Esophagus (tissue), 2 donors: ENCODE measurements around the gene DESI2. TPM values are rescaled to one million over a fixed set of nuclear protein-coding genes. Genes with fewer than 3 reads are reported as not detected.

Experiments
- H3K27ac ChIP-seq, 2 donors: one replicate each; pipeline ENCODE4 v1.5.1; 2013; ENCODE audit warnings: low read depth in 2 of 2, mild to moderate bottlenecking in 2 of 2, inconsistent platforms in 1 of 2, low read length in 1 of 2, moderate library complexity in 1 of 2
- H3K27me3 ChIP-seq, 2 donors: one replicate each; pipeline ENCODE4 v1.6.1; 2013; ENCODE audit warnings: low read length in 2 of 2, control low read depth in 1 of 2, mild to moderate bottlenecking in 1 of 2; ENCODE audit not compliant: insufficient read depth in 2 of 2, control insufficient read depth in 1 of 2
- H3K36me3 ChIP-seq, 2 donors: one replicate each; pipeline ENCODE4 v1.6.1; 2013; ENCODE audit warnings: low read length in 1 of 2; ENCODE audit not compliant: control insufficient read depth in 2 of 2, insufficient read depth in 2 of 2
- H3K4me1 ChIP-seq, 2 donors: one replicate each; pipeline ENCODE4 v1.6.1; 2013; ENCODE audit warnings: low read length in 1 of 2; ENCODE audit not compliant: control insufficient read depth in 2 of 2, insufficient read depth in 2 of 2
- H3K4me3 ChIP-seq, 2 donors: one replicate each; pipeline ENCODE4 v1.5.1; 2013; ENCODE audit warnings: low read length in 2 of 2, mild to moderate bottlenecking in 2 of 2, low read depth in 1 of 2, moderate library complexity in 1 of 2
- H3K9me3 ChIP-seq, 2 donors: one replicate each; pipeline ENCODE4 v1.6.1; 2013; ENCODE audit warnings: mild to moderate bottlenecking in 2 of 2, low read depth in 1 of 2, low read length in 1 of 2, moderate library complexity in 1 of 2; ENCODE audit not compliant: control insufficient read depth in 2 of 2, insufficient read depth in 1 of 2
- WGBS, 2 donors: extraction: QIAGEN DNeasy Blood & Tissue Kit; methylation state at CpG; one replicate each; pipeline ENCODE4 v1.1.7; 2013; 5-methylcytosine and 5-hydroxymethylcytosine counted together
- polyA plus RNA-seq, 2 donors: library from polyadenylated mRNA; stranded (reverse); fragments of 200-250 nt; gene quantifications; one replicate each; pipeline ENCODE4 v1.2.3, GENCODE V29; 2013
- donor health status: healthy with polysubstance abuse.
- donor health status: Bipolar disorder and iron deficiency.

DESI2 gene
- polyA plus RNA-seq, 2 donors = 6.6 to 9.7 TPM

- H3K27me3 ChIP-seq = no peaks in the 10 kb centered on the region
- no peak overlapping the region for H3K27ac ChIP-seq
- H3K9me3 ChIP-seq = no peaks in the 10 kb centered on the region
- H3K4me1 ChIP-seq = no peaks in the 10 kb centered on the region
- WGBS, 2 donors = 86 to 92% methylated on average over 7 of the region's 7 CpGs
- H3K4me3 ChIP-seq = no peak overlapping the region
- H3K36me3 ChIP-seq = peaks cover 0 to 2% of the 10 kb centered on the region in 2 donors
These were observed 59.7 kb downstream of the DESI2 start for GRCh38 chr1:244712669-244713068.

- Histone ChIP-seq H3K4me1 (no peaks in the 10 kb centered on the region), H3K4me3 (no peak overlapping the region), H3K9me3 (no peaks in the 10 kb centered on the region), H3K27me3 (no peaks in the 10 kb centered on the region), H3K27ac (no peak overlapping the region), H3K36me3 (peaks cover 0 to 2% of the 10 kb centered on the region in 2 donors)
- WGBS, 2 donors = 90% methylated on average over 8 of the region's 8 CpGs
These were observed 60.4 kb downstream of the DESI2 start for GRCh38 chr1:244713332-244713731.

DNA sequence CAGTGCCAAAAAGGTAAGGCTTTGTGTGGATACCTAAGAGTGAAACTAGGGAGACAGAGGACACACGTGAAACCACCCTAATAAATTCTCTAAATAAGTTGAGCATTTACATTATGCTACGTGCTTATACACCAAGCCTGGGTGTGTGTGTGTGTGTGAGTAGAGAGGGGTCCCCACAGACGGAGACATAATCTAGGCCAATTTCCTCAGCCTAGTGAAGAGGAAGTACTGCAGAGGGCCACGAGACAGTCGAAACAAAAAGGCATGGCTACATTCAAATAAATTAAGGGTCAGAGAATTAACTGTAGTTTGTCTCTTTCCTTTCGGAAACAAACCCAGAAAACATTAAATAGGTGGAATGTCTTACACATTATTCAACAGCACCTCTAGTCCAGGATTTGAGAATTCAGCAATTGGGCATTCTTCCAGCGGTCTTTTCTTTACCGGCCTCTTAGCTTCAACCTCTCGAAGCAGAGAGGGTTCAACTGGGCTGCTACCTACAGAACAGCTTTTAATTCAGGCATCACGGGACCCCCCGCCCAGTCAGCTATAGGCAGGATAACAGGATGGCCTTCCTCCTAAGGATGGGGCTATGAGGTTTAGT lies 75.0 kb downstream of the DESI2 start:
- no peaks in the 10 kb centered on the region for H3K36me3 ChIP-seq
- 93 to 95% methylated on average over 11 of the region's 11 CpGs for WGBS, 2 donors
- no peak overlapping the region for H3K4me3 ChIP-seq
- H3K9me3 ChIP-seq = peaks cover 0 to under 1% of the 10 kb centered on the region in 2 donors
- H3K4me1 ChIP-seq = peaks cover 0 to 4% of the 10 kb centered on the region in 2 donors
- no peaks in the 10 kb centered on the region for H3K27me3 ChIP-seq
- H3K27ac ChIP-seq = no peak overlapping the region

- peaks cover 0 to 4% of the 10 kb centered on the region in 2 donors for H3K4me1 ChIP-seq
- H3K27ac ChIP-seq = no peak overlapping the region
- H3K4me3 ChIP-seq = peak overlapping the region; percentile 64 to 71
- WGBS, 2 donors = 1% methylated on average over 83 to 94 of the region's 94 CpGs
- H3K27me3 ChIP-seq = no peaks in the 10 kb centered on the region
- H3K36me3 ChIP-seq = no peaks in the 10 kb centered on the region
- H3K9me3 ChIP-seq = peaks cover under 1 to 3% of the 10 kb centered on the region in 2 donors
These were observed 77.4 kb downstream of the DESI2 start for GRCh38 chr1:244730153-244730933.

DNA sequence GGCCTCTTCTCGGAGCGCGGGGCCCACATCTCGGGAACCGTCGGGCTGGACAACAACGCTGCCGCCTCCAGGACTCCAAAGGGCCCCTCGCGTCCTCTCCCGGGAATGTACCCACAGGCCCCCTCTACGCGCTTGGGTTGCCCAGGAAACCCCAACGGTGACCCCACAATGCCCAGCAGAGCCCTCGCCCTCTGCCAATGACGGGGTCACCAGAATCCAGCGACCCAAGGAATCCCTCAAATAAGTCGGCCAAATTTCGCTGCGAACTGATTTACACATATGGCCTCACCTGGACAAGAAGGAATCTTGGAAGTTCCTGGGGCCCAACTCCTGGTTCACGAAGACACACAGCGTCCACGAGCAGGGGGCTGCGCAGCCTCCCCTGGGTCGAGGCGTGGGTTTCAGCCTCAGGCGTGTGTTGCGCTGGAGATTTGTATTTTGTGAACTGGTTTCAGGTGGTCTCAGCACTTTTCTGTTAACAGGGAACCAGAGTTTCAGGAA lies 78.1 kb downstream of the DESI2 start:
- no peak overlapping the region for H3K27ac ChIP-seq
- H3K36me3 ChIP-seq = no peaks in the 10 kb centered on the region
- no peaks in the 10 kb centered on the region for H3K27me3 ChIP-seq
- peaks cover 0 to 4% of the 10 kb centered on the region in 2 donors for H3K4me1 ChIP-seq
- 56 to 69% methylated on average over 18 to 28 of the region's 28 CpGs for WGBS, 2 donors
- H3K4me3 ChIP-seq = peak overlapping the region; percentile 64 to 71
- H3K9me3 ChIP-seq = peaks cover 3 to 5% of the 10 kb centered on the region in 2 donors

DNA sequence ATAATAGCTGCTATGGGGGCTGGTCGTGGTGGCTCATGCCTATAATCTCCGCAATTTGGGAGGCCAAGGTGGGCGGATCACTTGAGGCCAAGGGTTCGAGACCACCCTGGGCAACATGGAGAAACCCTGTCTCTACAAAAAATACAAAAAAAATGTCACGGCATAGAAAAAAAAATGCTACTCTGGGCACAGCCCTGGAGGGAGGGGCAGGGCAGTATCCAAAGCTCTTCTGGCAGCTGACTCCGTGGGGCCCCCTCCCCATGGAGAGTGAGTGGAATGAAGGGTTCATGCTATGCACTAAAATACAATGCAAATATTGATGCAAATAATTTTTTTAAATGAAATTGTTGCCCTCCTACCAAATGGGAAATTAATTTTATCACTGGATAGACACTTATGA lies 78.7 kb downstream of the DESI2 start:
- no peaks in the 10 kb centered on the region for H3K36me3 ChIP-seq
- no peaks in the 10 kb centered on the region for H3K27me3 ChIP-seq
- 95 to 97% methylated on average over 6 of the region's 6 CpGs for WGBS, 2 donors
- H3K4me3 ChIP-seq = no peak overlapping the region
- peaks cover 0 to 4% of the 10 kb centered on the region in 2 donors for H3K4me1 ChIP-seq
- peaks cover 3 to 5% of the 10 kb centered on the region in 2 donors for H3K9me3 ChIP-seq
- no peak overlapping the region for H3K27ac ChIP-seq

DNA sequence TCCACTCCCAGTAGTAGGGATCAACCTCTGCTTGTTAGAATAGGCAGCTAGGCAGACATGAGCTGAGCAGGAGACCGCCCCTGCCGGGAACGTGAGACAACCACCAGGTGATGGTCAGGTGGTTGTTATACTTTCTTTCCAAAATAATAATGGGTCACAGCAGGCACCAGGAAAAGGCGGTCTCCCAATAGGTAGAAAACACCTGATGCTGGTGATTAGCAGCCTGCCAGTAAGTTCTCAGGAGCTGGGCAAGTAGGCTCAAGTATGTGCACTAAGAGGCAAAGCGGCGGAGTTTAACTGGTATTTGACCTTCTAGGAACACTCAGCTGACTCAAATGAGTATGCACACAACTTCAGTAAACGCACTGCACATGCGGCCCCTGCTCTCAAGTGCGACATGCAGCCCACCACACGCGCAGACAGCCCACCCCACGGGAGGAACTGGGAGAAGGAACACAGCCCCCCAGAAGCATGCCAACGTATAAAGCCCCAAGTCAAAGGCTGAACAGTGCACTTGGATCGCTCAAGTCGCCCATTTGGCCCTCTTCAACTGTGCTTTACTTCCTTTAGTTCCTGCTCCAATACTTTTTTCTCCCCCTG lies 80.0 kb downstream of the DESI2 start:
- no peaks in the 10 kb centered on the region for H3K27me3 ChIP-seq

DNA sequence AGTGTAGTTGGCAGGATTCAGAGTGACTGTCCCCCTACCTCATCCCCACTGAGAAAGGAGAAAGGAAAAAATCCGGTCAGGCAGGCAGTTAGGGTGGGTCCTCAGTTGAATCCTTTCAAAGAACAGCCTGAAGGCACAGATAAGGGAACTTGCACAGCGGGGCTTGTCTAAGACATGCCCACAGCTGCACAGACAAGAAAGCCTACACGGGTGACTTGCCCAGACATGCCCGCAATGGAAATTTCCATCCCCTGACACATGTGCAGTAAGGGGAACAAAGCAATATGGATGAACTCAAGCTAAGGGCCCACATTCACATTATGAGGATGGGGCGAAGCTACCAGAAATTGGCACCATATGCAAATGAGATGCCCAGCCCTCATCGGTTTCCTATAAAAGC lies 82.5 kb downstream of the DESI2 start:
- no peaks in the 10 kb centered on the region for H3K36me3 ChIP-seq
- peaks cover 0 to 4% of the 10 kb centered on the region in 2 donors for H3K4me1 ChIP-seq
- no peaks in the 10 kb centered on the region for H3K27me3 ChIP-seq
- no peak overlapping the region for H3K27ac ChIP-seq
- H3K9me3 ChIP-seq = peaks cover 3 to 5% of the 10 kb centered on the region in 2 donors
- 84 to 87% methylated on average over 6 of the region's 6 CpGs for whole genome bisulfite sequencing, 2 donors
- no peak overlapping the region for H3K4me3 ChIP-seq

More for the DNA sequence above, 80.0 kb downstream of the DESI2 start:
- no peak overlapping the region for H3K27ac ChIP-seq
- 94 to 95% methylated on average over 15 of the region's 15 CpGs for WGBS, 2 donors
- H3K4me3 ChIP-seq = no peak overlapping the region
- H3K4me1 ChIP-seq = peaks cover 0 to 4% of the 10 kb centered on the region in 2 donors
- H3K36me3 ChIP-seq = no peaks in the 10 kb centered on the region
- H3K9me3 ChIP-seq = peaks cover 3 to 5% of the 10 kb centered on the region in 2 donors

DNA sequence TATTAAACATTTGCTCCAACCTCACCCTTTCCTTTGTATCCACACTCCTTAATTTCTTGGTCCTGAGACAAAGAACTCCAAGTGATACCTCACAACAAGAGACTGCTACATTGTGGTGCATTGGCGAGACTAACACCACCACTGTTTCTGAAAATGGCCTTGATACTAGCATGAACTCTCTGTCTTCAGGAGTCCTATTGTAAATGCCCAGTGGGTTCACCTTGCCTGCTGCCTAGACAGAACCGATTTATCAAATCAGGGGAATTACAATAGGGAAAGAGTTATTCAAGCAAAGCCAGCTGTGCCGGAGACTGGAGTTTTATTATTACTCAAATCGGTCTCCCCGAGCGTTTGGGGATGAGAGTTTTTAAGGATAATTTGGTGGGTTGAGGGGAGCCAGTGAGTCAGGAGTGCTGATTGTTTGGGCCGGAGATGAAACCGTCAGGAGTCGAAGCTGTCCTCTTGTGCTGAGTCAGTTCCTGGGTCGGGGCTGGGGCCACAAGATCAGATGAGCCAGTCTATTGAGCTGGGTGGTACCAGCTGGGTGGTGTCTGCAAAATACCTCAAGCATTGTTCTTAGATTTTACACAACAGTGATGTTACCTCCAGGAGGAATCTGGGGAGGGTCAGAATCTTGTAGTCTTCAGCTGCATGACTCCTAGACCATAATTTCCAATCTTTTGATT lies 83.1 kb downstream of the DESI2 start:
- H3K27ac ChIP-seq = no peak overlapping the region
- peaks cover 0 to under 1% of the 10 kb centered on the region in 2 donors for H3K4me1 ChIP-seq
- WGBS, 2 donors = 88 to 91% methylated on average over 10 of the region's 10 CpGs

More for the DNA sequence above, 83.1 kb downstream of the DESI2 start:
- no peaks in the 10 kb centered on the region for H3K36me3 ChIP-seq
- H3K4me3 ChIP-seq = no peak overlapping the region
- H3K9me3 ChIP-seq = peaks cover 3 to 5% of the 10 kb centered on the region in 2 donors
- H3K27me3 ChIP-seq = no peaks in the 10 kb centered on the region
